GM12891 (cell line): ENCODE data around the gene CACNA1I.

Experiments used
- DNase-seq: peaks from one replicate; pipeline ENCODE4 v3.0.0; 2011; ENCODE audit warnings: low spot score; ENCODE audit not compliant: insufficient read length
- FAIRE-seq: peaks from 2 replicates; lab custom pipeline; 2011; peaks lifted over from hg19 to GRCh38; lab: Jason Lieb, UNC
- PAX5 ChIP-seq: IDR thresholded peaks from 2 replicates; pipeline ENCODE4 v1.6.1; 2011; ENCODE audit warnings: low read length, moderate library complexity, mild to moderate bottlenecking; ENCODE audit not compliant: insufficient read depth, severe bottlenecking
- POLR2A ChIP-seq: IDR thresholded peaks from 2 replicates; pipeline ENCODE4 v1.6.1; 2011; ENCODE audit warnings: low read depth, low read length, control low read depth
- POLR2AphosphoS5 ChIP-seq: IDR thresholded peaks from 2 replicates; pipeline ENCODE4 v1.6.1; 2011; ENCODE audit warnings: low read depth, low read length, control low read depth
- POU2F2 ChIP-seq: IDR thresholded peaks from 2 replicates; pipeline ENCODE4 v1.6.1; 2011; ENCODE audit warnings: low read depth, mild to moderate bottlenecking, control low read depth, low read length, moderate library complexity
- SPI1 ChIP-seq: IDR thresholded peaks from 2 replicates; pipeline ENCODE4 v1.6.1; 2011; ENCODE audit warnings: low read depth, low read length, control low read depth
- TAF1 ChIP-seq: IDR thresholded peaks from 2 replicates; pipeline ENCODE4 v1.6.1; 2011; ENCODE audit warnings: low read depth, low read length, control low read depth

Gene CACNA1I

GRCh38 chr22:39685336-39686177, 115.0 kb downstream of the CACNA1I start:
- FAIRE-seq (no peak), DNase-seq (no peak)
- no peak for TF ChIP-seq POU2F2
- no peak for TF ChIP-seq SPI1
- TF ChIP-seq POLR2A, result no peak
- TF ChIP-seq PAX5, result no peak
- TF ChIP-seq TAF1, result no peak
- no peak for TF ChIP-seq POLR2AphosphoS5

- FAIRE-seq, result no peak
- no peak for TF ChIP-seq POLR2AphosphoS5
- TF ChIP-seq PAX5, result no peak
- TF ChIP-seq POU2F2, result no peak
- no peak for TF ChIP-seq POLR2A
- DNase-seq, result no peak
Observed at GRCh38 chr22:39686178-39686620, 115.6 kb downstream of the CACNA1I start.

GRCh38 chr22:39686776-39687525, 116.4 kb downstream of the CACNA1I start:
- no peak for TF ChIP-seq PAX5
- no peak for TF ChIP-seq TAF1
- no peak for TF ChIP-seq POU2F2
- TF ChIP-seq POLR2A, result no peak
- TF ChIP-seq POLR2AphosphoS5, result no peak
- TF ChIP-seq SPI1, result no peak
- FAIRE-seq, result no peak
- no peak for DNase-seq

- no peak for FAIRE-seq
Observed at GRCh38 chr22:39688186-39688785, 117.7 kb downstream of the CACNA1I start.

GRCh38 chr22:39689421-39689820, 118.9 kb downstream of the CACNA1I start:
- TF ChIP-seq PAX5 (no peak), POLR2AphosphoS5 (no peak), TAF1 (no peak), POU2F2 (no peak), POLR2A (no peak), SPI1 (no peak)
- no peak for FAIRE-seq
- DNase-seq, result no peak

More at GRCh38 chr22:39688186-39688785, 117.7 kb downstream of the CACNA1I start:
- no peak for DNase-seq
- TF ChIP-seq TAF1 (no peak), SPI1 (no peak), POLR2AphosphoS5 (no peak), POU2F2 (no peak), PAX5 (no peak), POLR2A (no peak)

- TF ChIP-seq TAF1, result no peak
- no peak for TF ChIP-seq POU2F2
- no peak for TF ChIP-seq PAX5
- no peak for TF ChIP-seq POLR2AphosphoS5
- TF ChIP-seq SPI1, result no peak
- TF ChIP-seq POLR2A, result no peak
- DNase-seq (no peak), FAIRE-seq (no peak)
Observed at GRCh38 chr22:39690881-39691605, 120.5 kb downstream of the CACNA1I start.

- no peak for DNase-seq
- FAIRE-seq, result no peak
- TF ChIP-seq POLR2AphosphoS5 (no peak), POLR2A (no peak), PAX5 (no peak), TAF1 (no peak), SPI1 (no peak)
Observed at GRCh38 chr22:39693943-39694500, 123.5 kb downstream of the CACNA1I start.

- DNase-seq (no peak), FAIRE-seq (no peak)
- TF ChIP-seq PAX5 (no peak), POU2F2 (no peak), TAF1 (no peak), SPI1 (no peak), POLR2AphosphoS5 (no peak), POLR2A (no peak)
Observed at GRCh38 chr22:39697790-39698430, 127.4 kb downstream of the CACNA1I start.
